Cardiac atrium fibroblast (primary cell): ENCODE measurements around the gene DEFB110. TPM values are rescaled to one million over a fixed set of nuclear protein-coding genes. Genes with fewer than 3 reads are reported as not detected.

ENCODE experiments used
- total RNA-seq: library from RNA; depleted of rRNA; stranded (reverse); fragments of >200 nt; gene quantifications from 2 replicates; pipeline ENCODE4 v1.2.3, GENCODE V29; 2015

The DEFB110 gene
- total RNA-seq = not detected in 2 replicates

DNA sequence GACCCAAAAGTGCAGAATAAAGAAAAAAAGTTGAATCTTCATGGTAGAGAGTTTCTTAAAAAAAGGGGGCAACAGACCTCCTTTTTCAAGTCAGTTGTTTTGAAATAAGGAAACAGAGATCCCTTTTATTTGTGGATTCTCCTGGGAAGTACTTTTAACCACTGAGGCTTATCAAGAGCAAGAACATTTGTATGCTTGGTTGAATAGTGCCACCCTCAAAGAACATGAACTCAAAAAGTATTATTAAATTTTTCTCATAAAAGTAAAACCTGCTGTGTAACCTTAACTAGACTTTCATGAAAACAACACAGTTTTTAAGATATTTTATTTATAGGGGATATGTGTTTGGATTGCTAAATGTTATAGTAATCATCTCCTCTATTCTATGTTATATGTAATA, at the start of gene DEFB110:
Gene DEFB110 (minus strand): TSS at position 101 of the 400 bp plus-strand sequence. CDS start 59 bp downstream, at position 42.

GRCh38 chr6:50049829-50050228, 28.0 kb upstream of the DEFB110 start, which contains the start of gene DEFB112:
TSS of gene DEFB112 (minus strand) at chr6:50049929. CDS start at chr6:50049869, 60 bp downstream.

DNA sequence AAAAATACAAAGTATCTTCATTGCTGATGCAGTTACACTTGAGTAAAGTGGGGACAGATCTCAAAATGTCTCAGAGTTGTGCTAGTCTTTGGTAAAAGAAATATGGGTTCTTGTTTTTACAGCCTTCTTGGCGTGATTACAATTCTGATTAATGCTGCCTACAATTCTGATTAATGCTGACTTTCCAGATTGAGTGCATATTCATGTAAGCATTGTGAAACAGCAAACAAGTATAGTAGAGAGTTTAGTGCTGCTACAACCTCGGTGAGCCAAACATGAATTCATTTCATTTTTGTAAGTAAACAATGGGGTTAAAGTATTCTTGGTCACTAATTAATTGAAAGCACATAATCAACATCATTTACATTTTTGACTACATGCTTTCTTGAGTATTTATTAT, 52.2 kb downstream of the DEFB110 start, which contains the start of gene DEFB113:
Gene DEFB113 (minus strand): TSS at position 21 of the 400 bp plus-strand sequence. CDS start 0 bp downstream, at position 21.

Other genes with a start within 250 kb of the DEFB110 start
- gene PGK2, start 234.7 kb downstream of the DEFB110 start, total RNA-seq = not detected in 2 replicates
- not detected in 2 replicates for gene CRISP1, start 155.5 kb downstream of the DEFB110 start, total RNA-seq
- gene DEFB114, start 57.8 kb downstream of the DEFB110 start, total RNA-seq = not detected in 2 replicates
- not detected in 2 replicates for gene DEFB113, start 52.4 kb downstream of the DEFB110 start, total RNA-seq
- gene DEFB112, start 27.9 kb upstream of the DEFB110 start, total RNA-seq = not detected in 2 replicates